ENCODE measurements around the gene TMEM47. TPM values are rescaled to one million over a fixed set of nuclear protein-coding genes. Genes with fewer than 3 reads are reported as not detected.

TMEM47 gene
- total and polyA plus RNA-seq, 2 experiments from 2014 or later, result 25.4 to 56.7 TPM

DNA sequence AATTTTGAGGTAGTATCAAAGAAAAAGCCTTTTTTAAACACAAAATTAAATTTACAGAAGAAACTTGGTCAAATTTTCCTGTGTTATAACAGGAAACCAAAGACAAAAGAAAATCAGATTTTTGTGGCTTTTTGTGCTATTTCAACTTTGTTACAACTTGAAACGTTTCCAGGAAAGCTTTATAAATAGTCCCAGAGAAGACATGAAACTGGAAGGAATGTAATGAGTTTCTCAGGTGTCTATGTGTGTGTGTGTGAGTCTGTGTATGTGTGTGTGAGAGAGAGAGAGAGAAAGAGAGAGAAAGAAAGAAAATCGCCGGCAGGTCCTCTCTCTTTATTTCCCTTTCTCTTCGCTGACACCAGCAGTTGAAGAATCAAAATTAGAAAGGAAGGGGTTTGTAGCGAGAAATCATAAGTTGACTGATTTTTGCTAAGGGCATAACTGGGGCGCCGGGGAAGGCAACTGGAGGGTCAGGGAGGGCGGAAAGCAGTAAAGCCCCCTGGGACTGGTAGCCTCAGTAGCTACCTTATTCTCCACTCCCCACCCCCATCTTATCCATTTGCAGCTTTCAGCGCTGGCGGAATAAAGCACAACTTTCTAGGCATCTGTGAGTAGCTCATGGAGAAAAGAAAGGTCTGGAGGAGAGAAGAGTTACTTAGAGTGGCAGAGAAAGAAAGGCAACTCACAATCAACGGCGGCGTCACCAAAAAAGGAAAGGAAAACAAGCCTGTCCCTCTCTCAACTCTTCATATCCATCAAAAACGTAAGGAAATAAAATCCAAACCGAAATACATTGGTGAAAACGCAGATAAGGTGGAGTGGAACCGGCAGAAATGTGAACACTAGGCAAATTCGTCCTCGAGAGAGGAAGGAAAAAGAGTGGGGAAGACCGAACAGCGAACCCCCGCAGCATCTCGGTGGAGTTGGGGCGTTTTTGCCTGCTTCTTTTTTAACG, 1.3 kb downstream of the TMEM47 start:
- H3K4me3 ChIP-seq, result peak overlapping the region; percentile 78
- no peak overlapping the region for H3K27ac ChIP-seq (ENCODE audit: low read depth)
- peak overlapping the region; percentile 79 for H3K4me2 ChIP-seq
- Mint-ChIP-seq H3K36me3 (ENCODE audit: low read depth) (peaks cover 10% of the 10 kb centered on the region; the same call in 2 of the 3 replicates), H3K4me3 (peak overlapping the region; percentile 93), H3K27ac (peak overlapping the region; percentile 63), H3K9me3 (peaks cover 5% of the 10 kb centered on the region; the same call in 2 of the 3 replicates), H3K4me1 (peaks cover 40% of the 10 kb centered on the region), H3K27me3 (ENCODE audit: insufficient read depth, low read depth, poor library complexity) (peaks cover 10% of the 10 kb centered on the region)
- H2AFZ ChIP-seq, result no peak overlapping the region
- no peaks in the 10 kb centered on the region for H4K20me1 ChIP-seq (replicated peaks; ENCODE audit: insufficient read depth)
- peak; percentile 30 for DNase-seq (ENCODE audit: low spot score)
- no peaks in the 10 kb centered on the region for H3K9me2 ChIP-seq (ENCODE audit: insufficient read depth)
- TF ChIP-seq, protein P1, sequence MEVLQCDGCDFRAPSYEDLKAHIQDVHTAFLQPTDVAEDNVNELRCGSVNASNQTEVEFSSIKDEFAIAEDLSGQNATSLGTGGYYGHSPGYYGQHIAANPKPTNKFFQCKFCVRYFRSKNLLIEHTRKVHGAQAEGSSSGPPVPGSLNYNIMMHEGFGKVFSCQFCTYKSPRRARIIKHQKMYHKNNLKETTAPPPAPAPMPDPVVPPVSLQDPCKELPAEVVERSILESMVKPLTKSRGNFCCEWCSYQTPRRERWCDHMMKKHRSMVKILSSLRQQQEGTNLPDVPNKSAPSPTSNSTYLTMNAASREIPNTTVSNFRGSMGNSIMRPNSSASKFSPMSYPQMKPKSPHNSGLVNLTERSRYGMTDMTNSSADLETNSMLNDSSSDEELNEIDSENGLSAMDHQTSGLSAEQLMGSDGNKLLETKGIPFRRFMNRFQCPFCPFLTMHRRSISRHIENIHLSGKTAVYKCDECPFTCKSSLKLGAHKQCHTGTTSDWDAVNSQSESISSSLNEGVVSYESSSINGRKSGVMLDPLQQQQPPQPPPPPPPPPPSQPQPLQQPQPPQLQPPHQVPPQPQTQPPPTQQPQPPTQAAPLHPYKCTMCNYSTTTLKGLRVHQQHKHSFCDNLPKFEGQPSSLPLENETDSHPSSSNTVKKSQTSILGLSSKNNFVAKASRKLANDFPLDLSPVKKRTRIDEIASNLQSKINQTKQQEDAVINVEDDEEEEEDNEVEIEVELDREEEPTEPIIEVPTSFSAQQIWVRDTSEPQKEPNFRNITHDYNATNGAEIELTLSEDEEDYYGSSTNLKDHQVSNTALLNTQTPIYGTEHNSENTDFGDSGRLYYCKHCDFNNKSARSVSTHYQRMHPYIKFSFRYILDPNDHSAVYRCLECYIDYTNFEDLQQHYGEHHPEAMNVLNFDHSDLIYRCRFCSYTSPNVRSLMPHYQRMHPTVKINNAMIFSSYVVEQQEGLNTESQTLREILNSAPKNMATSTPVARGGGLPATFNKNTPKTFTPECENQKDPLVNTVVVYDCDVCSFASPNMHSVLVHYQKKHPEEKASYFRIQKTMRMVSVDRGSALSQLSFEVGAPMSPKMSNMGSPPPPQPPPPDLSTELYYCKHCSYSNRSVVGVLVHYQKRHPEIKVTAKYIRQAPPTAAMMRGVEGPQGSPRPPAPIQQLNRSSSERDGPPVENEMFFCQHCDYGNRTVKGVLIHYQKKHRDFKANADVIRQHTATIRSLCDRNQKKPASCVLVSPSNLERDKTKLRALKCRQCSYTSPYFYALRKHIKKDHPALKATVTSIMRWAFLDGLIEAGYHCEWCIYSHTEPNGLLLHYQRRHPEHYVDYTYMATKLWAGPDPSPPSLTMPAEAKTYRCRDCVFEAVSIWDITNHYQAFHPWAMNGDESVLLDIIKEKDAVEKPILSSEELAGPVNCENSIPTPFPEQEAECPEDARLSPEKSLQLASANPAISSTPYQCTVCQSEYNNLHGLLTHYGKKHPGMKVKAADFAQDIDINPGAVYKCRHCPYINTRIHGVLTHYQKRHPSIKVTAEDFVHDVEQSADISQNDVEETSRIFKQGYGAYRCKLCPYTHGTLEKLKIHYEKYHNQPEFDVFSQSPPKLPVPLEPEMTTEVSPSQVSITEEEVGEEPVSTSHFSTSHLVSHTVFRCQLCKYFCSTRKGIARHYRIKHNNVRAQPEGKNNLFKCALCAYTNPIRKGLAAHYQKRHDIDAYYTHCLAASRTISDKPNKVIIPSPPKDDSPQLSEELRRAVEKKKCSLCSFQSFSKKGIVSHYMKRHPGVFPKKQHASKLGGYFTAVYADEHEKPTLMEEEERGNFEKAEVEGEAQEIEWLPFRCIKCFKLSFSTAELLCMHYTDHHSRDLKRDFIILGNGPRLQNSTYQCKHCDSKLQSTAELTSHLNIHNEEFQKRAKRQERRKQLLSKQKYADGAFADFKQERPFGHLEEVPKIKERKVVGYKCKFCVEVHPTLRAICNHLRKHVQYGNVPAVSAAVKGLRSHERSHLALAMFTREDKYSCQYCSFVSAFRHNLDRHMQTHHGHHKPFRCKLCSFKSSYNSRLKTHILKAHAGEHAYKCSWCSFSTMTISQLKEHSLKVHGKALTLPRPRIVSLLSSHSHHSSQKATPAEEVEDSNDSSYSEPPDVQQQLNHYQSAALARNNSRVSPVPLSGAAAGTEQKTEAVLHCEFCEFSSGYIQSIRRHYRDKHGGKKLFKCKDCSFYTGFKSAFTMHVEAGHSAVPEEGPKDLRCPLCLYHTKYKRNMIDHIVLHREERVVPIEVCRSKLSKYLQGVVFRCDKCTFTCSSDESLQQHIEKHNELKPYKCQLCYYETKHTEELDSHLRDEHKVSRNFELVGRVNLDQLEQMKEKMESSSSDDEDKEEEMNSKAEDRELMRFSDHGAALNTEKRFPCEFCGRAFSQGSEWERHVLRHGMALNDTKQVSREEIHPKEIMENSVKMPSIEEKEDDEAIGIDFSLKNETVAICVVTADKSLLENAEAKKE (CRISPR knock-in tag; IDR thresholded peaks at IDR 0.05), result no peak
- TF ChIP-seq CREB1 (CRISPR knock-in tag; IDR thresholded peaks at IDR 0.05; ENCODE audit: low read depth), result no peak
- TF ChIP-seq STAT1 (IDR thresholded peaks at IDR 0.05; ENCODE audit: unreplicated experiment), result no peak
- no peak for TF ChIP-seq ZNF331 (CRISPR knock-in tag; IDR thresholded peaks at IDR 0.05; ENCODE audit: low read depth)
- TF ChIP-seq, protein P2, sequence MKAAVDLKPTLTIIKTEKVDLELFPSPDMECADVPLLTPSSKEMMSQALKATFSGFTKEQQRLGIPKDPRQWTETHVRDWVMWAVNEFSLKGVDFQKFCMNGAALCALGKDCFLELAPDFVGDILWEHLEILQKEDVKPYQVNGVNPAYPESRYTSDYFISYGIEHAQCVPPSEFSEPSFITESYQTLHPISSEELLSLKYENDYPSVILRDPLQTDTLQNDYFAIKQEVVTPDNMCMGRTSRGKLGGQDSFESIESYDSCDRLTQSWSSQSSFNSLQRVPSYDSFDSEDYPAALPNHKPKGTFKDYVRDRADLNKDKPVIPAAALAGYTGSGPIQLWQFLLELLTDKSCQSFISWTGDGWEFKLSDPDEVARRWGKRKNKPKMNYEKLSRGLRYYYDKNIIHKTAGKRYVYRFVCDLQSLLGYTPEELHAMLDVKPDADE (IDR thresholded peaks at IDR 0.05), result no peak
- no peak for TF ChIP-seq ZNF114 (CRISPR knock-in tag; IDR thresholded peaks at IDR 0.05)
- TF ChIP-seq JUNB (IDR thresholded peaks at IDR 0.05; ENCODE audit: unreplicated experiment), result no peak
- no peak for TF ChIP-seq EZH2 (IDR thresholded peaks at IDR 0.05; ENCODE audit: low read depth, unreplicated experiment)
- no peak for TF ChIP-seq REST (IDR thresholded peaks at IDR 0.05; ENCODE audit: unreplicated experiment)
- peaks cover 53% of the 10 kb centered on the region for H3K79me2 ChIP-seq (replicated peaks; ENCODE audit: insufficient read depth)
- no peak for ATAC-seq
- H3F3A ChIP-seq (replicated peaks; ENCODE audit: low read depth), result no peaks in the 10 kb centered on the region
- peaks cover 38% of the 10 kb centered on the region for H3K4me1 ChIP-seq (ENCODE audit: insufficient read depth)
- H3K36me3 ChIP-seq (ENCODE audit: insufficient read depth), result no peaks in the 10 kb centered on the region
- H3K27me3 ChIP-seq (ENCODE audit: insufficient read depth), result peaks cover 10% of the 10 kb centered on the region; the same call in 1 of the 2 replicates

All from GM23338 (cell line).